HepG2 (cell line): ENCODE data around the gene ELAVL3. TPM values are rescaled to one million over a fixed set of nuclear protein-coding genes. Genes with fewer than 3 reads are reported as not detected.

ENCODE experiments used
- HDAC1 ChIP-seq: sonication (generic); formaldehyde crosslinking; IDR thresholded peaks from 2 replicates; pipeline ENCODE4 v1.5.1; 2020; ENCODE audit warnings: mild to moderate bottlenecking, missing genetic modification reagents
- LBX2 ChIP-seq: sonication (generic); formaldehyde crosslinking; IDR thresholded peaks from 2 replicates; pipeline ENCODE4 v1.5.0; 2020; ENCODE audit warnings: missing genetic modification reagents, mild to moderate bottlenecking, borderline replicate concordance
- MXD3 ChIP-seq: IDR thresholded peaks from 2 replicates; pipeline ENCODE4 v1.6.1; 2016; ENCODE audit warnings: mild to moderate bottlenecking, missing biosample characterization, missing genetic modification reagents
- PPARG ChIP-seq: conservative IDR thresholded peaks from 2 replicates; pipeline ENCODE4 v1.6.1; 2016; ENCODE audit warnings: missing biosample characterization, missing genetic modification reagents
- RBFOX2 ChIP-seq: fragments of 200-400 bp; formaldehyde crosslinking; IDR thresholded peaks from 2 replicates; pipeline ENCODE4 v1.6.1; 2017; ENCODE audit warnings: low read depth, mild to moderate bottlenecking, low read length
- RXRB ChIP-seq: IDR thresholded peaks from 2 replicates; pipeline ENCODE4 v1.6.1; 2016; ENCODE audit warnings: borderline replicate concordance, missing genetic modification reagents, missing compliant biosample characterization
- SNAPC4 ChIP-seq: sonication (generic); formaldehyde crosslinking; IDR thresholded peaks from 2 replicates; pipeline ENCODE4 v1.4.0; 2020; ENCODE audit warnings: mild to moderate bottlenecking, missing genetic modification reagents
- SOX6 ChIP-seq, 2 experiments: fragments of 450-650 bp in 1 of 2; sonication (generic) in 1 of 2; formaldehyde crosslinking in 1 of 2; IDR thresholded peaks; 2 replicates each; pipeline versions ENCODE4 v1.4.0 to v1.6.1; 2017 to 2020; ENCODE audit warnings: antibody characterized with exemption in 1 of 2, mild to moderate bottlenecking in 1 of 2, missing genetic modification reagents in 1 of 2
- YY1 ChIP-seq: IDR thresholded peaks from 2 replicates; pipeline ENCODE4 v1.6.1; 2011; ENCODE audit warnings: low read length, low read depth, moderate library complexity, mild to moderate bottlenecking; ENCODE audit not compliant: insufficient read depth, insufficient replicate concordance
- ZBTB38 ChIP-seq: sonication (generic); formaldehyde crosslinking; IDR thresholded peaks from 2 replicates; pipeline ENCODE4 v1.5.1; 2020; ENCODE audit warnings: mild to moderate bottlenecking, missing genetic modification reagents
- ZNF18 ChIP-seq: sonication (generic); formaldehyde crosslinking; IDR thresholded peaks from 2 replicates; pipeline ENCODE4 v1.8.0; 2022; ENCODE audit warnings: mild to moderate bottlenecking, missing genetic modification reagents; ENCODE audit not compliant: insufficient replicate concordance
- ZNF326 ChIP-seq: sonication (generic); formaldehyde crosslinking; IDR thresholded peaks from 2 replicates; pipeline ENCODE4 v1.4.0; 2020; ENCODE audit warnings: missing genetic modification reagents, borderline replicate concordance
- ZNF343 ChIP-seq: sonication (generic); formaldehyde crosslinking; IDR thresholded peaks from 2 replicates; pipeline ENCODE4 v1.4.0; 2020; ENCODE audit warnings: mild to moderate bottlenecking, missing genetic modification reagents
- ZNF501 ChIP-seq: sonication (generic); formaldehyde crosslinking; IDR thresholded peaks from 2 replicates; pipeline ENCODE4 v1.5.1; 2020; ENCODE audit warnings: mild to moderate bottlenecking, moderate library complexity, missing genetic modification reagents
- ZNF569 ChIP-seq: sonication (generic); formaldehyde crosslinking; IDR thresholded peaks from 2 replicates; pipeline ENCODE4 v1.5.0; 2020; ENCODE audit warnings: mild to moderate bottlenecking, missing genetic modification reagents, moderate library complexity, borderline replicate concordance
- ZNF788 ChIP-seq: sonication (generic); formaldehyde crosslinking; IDR thresholded peaks from 2 replicates; pipeline ENCODE4 v1.5.0; 2020; ENCODE audit warnings: mild to moderate bottlenecking, missing genetic modification reagents, borderline replicate concordance
- ZNF792 ChIP-seq: IDR thresholded peaks from 2 replicates; pipeline ENCODE4 v1.6.1; 2016
- ZNF841 ChIP-seq: sonication (generic); formaldehyde crosslinking; IDR thresholded peaks from 2 replicates; pipeline ENCODE4 v1.8.1; 2023; ENCODE audit warnings: missing genetic modification reagents, borderline replicate concordance
- ZNF883 ChIP-seq: sonication (generic); formaldehyde crosslinking; IDR thresholded peaks from 2 replicates; pipeline ENCODE4 v1.5.1; 2020; ENCODE audit warnings: mild to moderate bottlenecking, missing genetic modification reagents; ENCODE audit errors: not compliant biosample characterization
- ZSCAN21 ChIP-seq: sonication (generic); formaldehyde crosslinking; IDR thresholded peaks from 2 replicates; pipeline ENCODE4 v1.8.0; 2022; ENCODE audit warnings: mild to moderate bottlenecking, missing genetic modification reagents, moderate library complexity, borderline replicate concordance
- polyA plus RNA-seq, 8 experiments: library from polyadenylated mRNA; depleted of rRNA in 3 of 8; stranded (reverse) in 7 of 8; unstranded in 1 of 8; fragments of >200 nt; fragmentation: Illumina TruSeq in 4 of 8; extraction: Trizol in 4 of 8; gene quantifications; 2 replicates each; pipeline versions ENCODE4 v1.2.1 to v1.2.3, GENCODE V29; 2011 to 2016; ENCODE audit warnings: low read depth in 4 of 8, missing spikeins in 1 of 8, mixed read lengths in 1 of 8; ENCODE audit not compliant: insufficient read depth in 1 of 8
- total RNA-seq, 5 experiments: library from RNA; depleted of rRNA; stranded (reverse); fragments of >200 nt; fragmentation: Illumina TruSeq; extraction: Trizol; gene quantifications; 2 replicates each; pipeline ENCODE4 v1.2.3, GENCODE V29; 2016; ENCODE audit warnings: low read depth in 1 of 5

Gene ELAVL3
- total and polyA plus RNA-seq, 2 of the 13 experiments (the other 11 are each of a cell fraction or from before 2014, with no cell fraction given), result 0.03 TPM; not detected in 1

GRCh38 chr19:11418549-11419506, 62.0 kb downstream of the ELAVL3 start, which contains the start of gene RGL3 (continued):
- peak; percentile 30; the same call in 1 of the 2 replicates for TF ChIP-seq ZSCAN21 (CRISPR knock-in tag)
- no peak for TF ChIP-seq ZNF18 (CRISPR knock-in tag)
- TF ChIP-seq ZBTB38 (CRISPR knock-in tag), result no peak
- TF ChIP-seq ZNF792 (CRISPR knock-in tag), result 0 out of 2 replicates have a peak, but pooled peaks have one; percentile 19
- TF ChIP-seq ZNF326 (CRISPR knock-in tag), result no peak
- TF ChIP-seq ZNF841 (CRISPR knock-in tag), result no peak
- no peak for TF ChIP-seq ZNF569 (CRISPR knock-in tag)
- peak; percentile 45; the same call in 1 of the 2 replicates for TF ChIP-seq PPARG (CRISPR knock-in tag)
- TF ChIP-seq ZNF883 (CRISPR knock-in tag), result peak; percentile 55
- TF ChIP-seq SOX6 (IDR thresholded peaks at IDR 0.05), result no peak
- TF ChIP-seq SOX6 (CRISPR knock-in tag; IDR thresholded peaks at IDR 0.05), result peak; percentile 40; the same call in 1 of the 2 replicates
- TF ChIP-seq LBX2 (CRISPR knock-in tag), result 0 out of 2 replicates have a peak, but pooled peaks have one; percentile 68
- TF ChIP-seq HDAC1 (CRISPR knock-in tag), result peak; percentile 27; the same call in 1 of the 2 replicates
- TF ChIP-seq ZNF501 (CRISPR knock-in tag), result peak; percentile 46; the same call in 1 of the 2 replicates
- peak; percentile 37 for TF ChIP-seq YY1
- peak; percentile 34; the same call in 1 of the 2 replicates for TF ChIP-seq ZNF788 (CRISPR knock-in tag)
- 0 out of 2 replicates have a peak, but pooled peaks have one; percentile 25 for TF ChIP-seq SNAPC4 (CRISPR knock-in tag)
- peak; percentile 42; the same call in 1 of the 2 replicates for TF ChIP-seq RBFOX2
- TF ChIP-seq MXD3 (CRISPR knock-in tag), result no peak
- no peak for TF ChIP-seq ZNF343
- peak; percentile 10; the same call in 1 of the 2 replicates for TF ChIP-seq RXRB (CRISPR knock-in tag)
